WTC11 (cell line): ENCODE measurements around the gene ADGB. TPM values are rescaled to one million over a fixed set of nuclear protein-coding genes. Genes with fewer than 3 reads are reported as not detected.

Experiments used
- ATAC-seq: fragments of 200-7000 bp; cut with Tn5 transposase; 2 replicates; pipeline ENCODE4 v1.10.0; 2021; ENCODE audit warnings: mild to moderate bottlenecking, moderate library complexity
- CTCF ChIA-PET: fragments of 300-600 bp; sonication (Branson Sonifier 250); formaldehyde crosslinking; loops from one replicate; lab custom pipeline; 2021; ENCODE audit warnings: antibody characterized with exemption; lab: Charles Lee
- POLR2A ChIA-PET: fragments of 350-600 bp; sonication (Branson Sonifier 250); formaldehyde crosslinking; loops from one replicate; lab custom pipeline; 2021; ENCODE audit warnings: antibody characterized with exemption; lab: Charles Lee
- DNase-seq: peaks from one replicate; pipeline ENCODE4 v3.0.0; 2021; ENCODE audit warnings: low spot score
- H3K27ac Mint-ChIP-seq: 2 replicates; pipeline ENCODE4 v1.8.0; 2021; ENCODE audit warnings: mixed read lengths
- H3K27me3 Mint-ChIP-seq: 2 replicates; pipeline ENCODE4 v1.8.0; 2021; ENCODE audit warnings: low read depth, mild to moderate bottlenecking, moderate library complexity, mixed read lengths
- H3K36me3 Mint-ChIP-seq: 2 replicates; pipeline ENCODE4 v1.8.0; 2021; ENCODE audit warnings: mixed read lengths
- H3K4me1 Mint-ChIP-seq: 2 replicates; pipeline ENCODE4 v1.8.0; 2022; ENCODE audit warnings: mixed read lengths
- H3K4me3 Mint-ChIP-seq: 2 replicates; pipeline ENCODE4 v1.8.0; 2021; ENCODE audit warnings: mild to moderate bottlenecking, moderate library complexity, mixed read lengths
- H3K9me3 Mint-ChIP-seq: 2 replicates; pipeline ENCODE4 v1.8.0; 2021; ENCODE audit warnings: mixed read lengths
- ATF1 ChIP-seq: sonication (generic); formaldehyde crosslinking; IDR thresholded peaks from 2 replicates; pipeline ENCODE4 v1.8.1; 2023; ENCODE audit warnings: mild to moderate bottlenecking, moderate library complexity, missing genetic modification reagents
- CBFB ChIP-seq: sonication (generic); formaldehyde crosslinking; IDR thresholded peaks from 2 replicates; pipeline ENCODE4 v1.8.1; 2022; ENCODE audit warnings: mild to moderate bottlenecking, low read depth, missing genetic modification reagents
- CREB1 ChIP-seq: sonication (generic); formaldehyde crosslinking; IDR thresholded peaks from 2 replicates; pipeline ENCODE4 v1.8.0; 2023; ENCODE audit warnings: mild to moderate bottlenecking, missing genetic modification reagents
- EMX1 ChIP-seq: fragments of 250-450 bp; sonication (Bioruptor Pico); IDR thresholded peaks from 2 replicates; pipeline ENCODE4 v1.8.0; 2021; ENCODE audit warnings: mild to moderate bottlenecking
- FOXP1 ChIP-seq: sonication (generic); formaldehyde crosslinking; IDR thresholded peaks from 2 replicates; pipeline ENCODE4 v1.8.0; 2022; ENCODE audit warnings: missing genetic modification reagents, mild to moderate bottlenecking, moderate library complexity, borderline replicate concordance
- GABPB1 ChIP-seq: sonication (generic); formaldehyde crosslinking; IDR thresholded peaks from 2 replicates; pipeline ENCODE4 v1.8.1; 2023; ENCODE audit warnings: mild to moderate bottlenecking, missing genetic modification reagents
- MXD4 ChIP-seq: fragments of 250-450 bp; sonication (Bioruptor Pico); IDR thresholded peaks from 2 replicates; pipeline ENCODE4 v1.8.0; 2021; ENCODE audit warnings: mild to moderate bottlenecking, moderate library complexity, borderline replicate concordance
- ZNF138 ChIP-seq: sonication (generic); formaldehyde crosslinking; conservative IDR thresholded peaks from 2 replicates; pipeline ENCODE4 v1.8.1; 2022; ENCODE audit warnings: mild to moderate bottlenecking, moderate library complexity, missing genetic modification reagents
- ZNF232 ChIP-seq: sonication (generic); formaldehyde crosslinking; IDR thresholded peaks from 2 replicates; pipeline ENCODE4 v1.8.0; 2022; ENCODE audit warnings: mild to moderate bottlenecking, missing genetic modification reagents
- total RNA-seq: library from RNA; stranded (reverse); gene quantifications from 3 replicates; pipeline ENCODE4 v1.2.3, GENCODE V29; 2021
- TF ChIP-seq, protein P1 (sequence below): sonication (generic); formaldehyde crosslinking; IDR thresholded peaks from 2 replicates; pipeline ENCODE4 v1.8.1; 2022; ENCODE audit warnings: low read depth, missing genetic modification reagents, borderline replicate concordance
- TF ChIP-seq, protein P2 (sequence below): sonication (generic); formaldehyde crosslinking; IDR thresholded peaks from 2 replicates; pipeline ENCODE4 v1.8.1; 2023; ENCODE audit warnings: mild to moderate bottlenecking, missing genetic modification reagents
- TF ChIP-seq, protein P3 (sequence below): sonication (generic); formaldehyde crosslinking; IDR thresholded peaks from 2 replicates; pipeline ENCODE4 v1.8.1; 2023; ENCODE audit warnings: mild to moderate bottlenecking, missing genetic modification reagents, moderate library complexity
- TF ChIP-seq, protein P4 (sequence below): fragments of 250-450 bp; sonication (Bioruptor Pico); IDR thresholded peaks from 2 replicates; pipeline ENCODE4 v1.9.0; 2021; ENCODE audit warnings: mild to moderate bottlenecking
- TF ChIP-seq, protein P5 (sequence below): sonication (generic); formaldehyde crosslinking; IDR thresholded peaks from 2 replicates; pipeline ENCODE4 v1.8.0; 2022; ENCODE audit warnings: mild to moderate bottlenecking, missing genetic modification reagents

Gene ADGB
- total RNA-seq, 1 experiment from 2014 or later = not detected

DNA sequence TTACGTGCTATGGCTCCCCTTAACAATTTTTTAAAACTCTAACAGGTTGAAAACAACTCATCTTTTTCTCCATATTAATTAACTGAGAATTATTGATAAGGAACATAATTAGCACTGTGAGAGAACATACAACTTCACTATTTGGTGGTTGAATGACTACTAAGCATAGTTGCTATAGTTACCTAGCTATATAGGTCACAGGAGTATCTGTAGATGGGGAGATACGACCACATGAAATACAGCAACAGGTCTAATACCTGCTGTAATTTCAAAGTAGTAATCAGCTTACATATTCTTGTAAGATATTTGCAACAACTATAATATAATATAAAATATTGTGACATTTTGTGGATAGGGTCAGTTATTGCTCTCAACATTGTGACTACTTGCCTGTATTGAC lies 102.9 kb downstream of the ADGB start:
- peaks cover 3% of the 10 kb centered on the region; the same call in 1 of the 2 replicates for H3K4me1 Mint-ChIP-seq
- no peak overlapping the region for H3K4me3 Mint-ChIP-seq
- no peak overlapping the region for H3K27ac Mint-ChIP-seq
- TF ChIP-seq CREB1 (CRISPR knock-in tag) (no peak), FOXP1 (CRISPR knock-in tag) (no peak), ZNF232 (CRISPR knock-in tag) (no peak)
- TF ChIP-seq, protein P1, sequence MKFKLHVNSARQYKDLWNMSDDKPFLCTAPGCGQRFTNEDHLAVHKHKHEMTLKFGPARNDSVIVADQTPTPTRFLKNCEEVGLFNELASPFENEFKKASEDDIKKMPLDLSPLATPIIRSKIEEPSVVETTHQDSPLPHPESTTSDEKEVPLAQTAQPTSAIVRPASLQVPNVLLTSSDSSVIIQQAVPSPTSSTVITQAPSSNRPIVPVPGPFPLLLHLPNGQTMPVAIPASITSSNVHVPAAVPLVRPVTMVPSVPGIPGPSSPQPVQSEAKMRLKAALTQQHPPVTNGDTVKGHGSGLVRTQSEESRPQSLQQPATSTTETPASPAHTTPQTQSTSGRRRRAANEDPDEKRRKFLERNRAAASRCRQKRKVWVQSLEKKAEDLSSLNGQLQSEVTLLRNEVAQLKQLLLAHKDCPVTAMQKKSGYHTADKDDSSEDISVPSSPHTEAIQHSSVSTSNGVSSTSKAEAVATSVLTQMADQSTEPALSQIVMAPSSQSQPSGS = no peak
- TF ChIP-seq, protein P2, sequence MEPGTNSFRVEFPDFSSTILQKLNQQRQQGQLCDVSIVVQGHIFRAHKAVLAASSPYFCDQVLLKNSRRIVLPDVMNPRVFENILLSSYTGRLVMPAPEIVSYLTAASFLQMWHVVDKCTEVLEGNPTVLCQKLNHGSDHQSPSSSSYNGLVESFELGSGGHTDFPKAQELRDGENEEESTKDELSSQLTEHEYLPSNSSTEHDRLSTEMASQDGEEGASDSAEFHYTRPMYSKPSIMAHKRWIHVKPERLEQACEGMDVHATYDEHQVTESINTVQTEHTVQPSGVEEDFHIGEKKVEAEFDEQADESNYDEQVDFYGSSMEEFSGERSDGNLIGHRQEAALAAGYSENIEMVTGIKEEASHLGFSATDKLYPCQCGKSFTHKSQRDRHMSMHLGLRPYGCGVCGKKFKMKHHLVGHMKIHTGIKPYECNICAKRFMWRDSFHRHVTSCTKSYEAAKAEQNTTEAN (CRISPR knock-in tag) = no peak
- no peaks in the 10 kb centered on the region for H3K36me3 Mint-ChIP-seq
- ChIA-PET CTCF (interaction anchor here (0.9 to 1.5 kb wide), 2 partner anchors 9 to 20 kb away, joined by 3 read pairs; no protein-coding TSS in a partner anchor), POLR2A (no interaction called here)
- H3K27me3 Mint-ChIP-seq = no peaks in the 10 kb centered on the region
- no peak for DNase-seq
- no peak for ATAC-seq
- no peaks in the 10 kb centered on the region for H3K9me3 Mint-ChIP-seq

DNA sequence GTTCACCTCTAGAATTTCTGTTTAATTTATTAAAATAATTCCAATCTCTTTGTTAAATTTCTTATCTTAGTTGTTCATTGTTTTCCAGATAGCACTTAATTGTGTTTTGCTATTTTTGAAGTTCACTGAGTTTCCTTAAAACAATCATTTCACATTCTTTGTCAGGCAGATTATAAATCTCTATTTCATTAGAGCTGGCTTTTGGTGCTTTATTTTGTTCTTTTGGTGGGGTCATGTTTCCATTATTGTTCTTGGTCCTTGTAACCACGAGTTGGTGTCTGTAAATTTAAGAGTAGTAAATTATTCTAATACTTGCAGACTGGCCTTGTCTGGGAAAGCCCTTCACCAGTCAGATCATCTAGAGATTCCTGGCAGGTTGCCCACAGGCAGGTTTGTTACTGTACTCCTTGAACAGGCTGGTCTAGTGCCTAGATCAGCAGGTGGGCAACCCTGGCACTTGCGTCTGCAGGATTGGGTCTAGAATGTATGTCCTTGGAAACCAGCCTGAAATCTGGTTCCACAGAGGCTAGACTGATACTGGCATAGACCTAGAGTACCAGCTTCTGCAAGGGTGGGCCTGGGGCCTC lies 110.4 kb downstream of the ADGB start:
- no peaks in the 10 kb centered on the region for H3K9me3 Mint-ChIP-seq
- POLR2A ChIA-PET = no interaction called here

DNA sequence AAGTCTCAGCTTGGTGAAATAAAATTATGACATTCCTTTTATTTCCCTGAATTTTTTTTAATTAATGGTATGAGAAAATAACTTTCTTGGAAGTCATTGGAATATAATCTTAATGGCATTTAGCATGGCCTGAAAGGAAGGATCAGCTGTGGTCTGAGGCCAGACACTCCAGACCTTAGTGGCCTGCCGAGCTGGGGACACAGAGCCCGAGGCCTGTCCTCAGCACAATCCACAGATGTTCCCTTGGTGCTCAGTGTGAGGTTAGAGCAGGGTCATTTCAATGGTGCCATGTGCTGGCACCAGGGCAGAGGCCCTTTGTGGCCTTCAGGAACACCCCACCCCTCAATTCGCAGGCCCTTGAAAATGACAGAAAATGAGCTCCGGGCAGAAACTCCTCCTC lies 120.6 kb downstream of the ADGB start:
- Mint-ChIP-seq H3K27ac (no peak overlapping the region), H3K27me3 (no peaks in the 10 kb centered on the region)
- TF ChIP-seq, protein P3, sequence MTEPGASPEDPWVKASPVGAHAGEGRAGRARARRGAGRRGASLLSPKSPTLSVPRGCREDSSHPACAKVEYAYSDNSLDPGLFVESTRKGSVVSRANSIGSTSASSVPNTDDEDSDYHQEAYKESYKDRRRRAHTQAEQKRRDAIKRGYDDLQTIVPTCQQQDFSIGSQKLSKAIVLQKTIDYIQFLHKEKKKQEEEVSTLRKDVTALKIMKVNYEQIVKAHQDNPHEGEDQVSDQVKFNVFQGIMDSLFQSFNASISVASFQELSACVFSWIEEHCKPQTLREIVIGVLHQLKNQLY = no peak
- TF ChIP-seq ATF1 = no peak
- TF ChIP-seq ZNF138 = no peak
- TF ChIP-seq EMX1 (CRISPR knock-in tag) = no peak
- TF ChIP-seq, protein P4, sequence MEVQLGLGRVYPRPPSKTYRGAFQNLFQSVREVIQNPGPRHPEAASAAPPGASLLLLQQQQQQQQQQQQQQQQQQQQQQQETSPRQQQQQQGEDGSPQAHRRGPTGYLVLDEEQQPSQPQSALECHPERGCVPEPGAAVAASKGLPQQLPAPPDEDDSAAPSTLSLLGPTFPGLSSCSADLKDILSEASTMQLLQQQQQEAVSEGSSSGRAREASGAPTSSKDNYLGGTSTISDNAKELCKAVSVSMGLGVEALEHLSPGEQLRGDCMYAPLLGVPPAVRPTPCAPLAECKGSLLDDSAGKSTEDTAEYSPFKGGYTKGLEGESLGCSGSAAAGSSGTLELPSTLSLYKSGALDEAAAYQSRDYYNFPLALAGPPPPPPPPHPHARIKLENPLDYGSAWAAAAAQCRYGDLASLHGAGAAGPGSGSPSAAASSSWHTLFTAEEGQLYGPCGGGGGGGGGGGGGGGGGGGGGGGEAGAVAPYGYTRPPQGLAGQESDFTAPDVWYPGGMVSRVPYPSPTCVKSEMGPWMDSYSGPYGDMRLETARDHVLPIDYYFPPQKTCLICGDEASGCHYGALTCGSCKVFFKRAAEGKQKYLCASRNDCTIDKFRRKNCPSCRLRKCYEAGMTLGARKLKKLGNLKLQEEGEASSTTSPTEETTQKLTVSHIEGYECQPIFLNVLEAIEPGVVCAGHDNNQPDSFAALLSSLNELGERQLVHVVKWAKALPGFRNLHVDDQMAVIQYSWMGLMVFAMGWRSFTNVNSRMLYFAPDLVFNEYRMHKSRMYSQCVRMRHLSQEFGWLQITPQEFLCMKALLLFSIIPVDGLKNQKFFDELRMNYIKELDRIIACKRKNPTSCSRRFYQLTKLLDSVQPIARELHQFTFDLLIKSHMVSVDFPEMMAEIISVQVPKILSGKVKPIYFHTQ (CRISPR knock-in tag) = no peak
- no peak for TF ChIP-seq MXD4 (CRISPR knock-in tag)
- TF ChIP-seq GABPB1 = no peak
- TF ChIP-seq, all 79 proteins: peak for 0
- H3K36me3 Mint-ChIP-seq = no peaks in the 10 kb centered on the region
- ATAC-seq = no peak
- no peaks in the 10 kb centered on the region for H3K4me1 Mint-ChIP-seq
- H3K9me3 Mint-ChIP-seq = no peaks in the 10 kb centered on the region
- POLR2A ChIA-PET = interaction anchor here (0.6 kb wide), 1 partner anchor 630 kb away, joined by 3 read pairs; no protein-coding TSS in a partner anchor
- no peak for DNase-seq
- CTCF ChIA-PET = no interaction called here
- no peak overlapping the region for H3K4me3 Mint-ChIP-seq

More for the DNA sequence above, 110.4 kb downstream of the ADGB start:
- ATAC-seq (no peak), DNase-seq (no peak)
- Mint-ChIP-seq H3K27me3 (no peaks in the 10 kb centered on the region), H3K27ac (no peak overlapping the region), H3K4me3 (no peak overlapping the region), H3K36me3 (no peaks in the 10 kb centered on the region), H3K4me1 (no peaks in the 10 kb centered on the region)
- CTCF ChIA-PET = no interaction called here
- TF ChIP-seq, protein P5, sequence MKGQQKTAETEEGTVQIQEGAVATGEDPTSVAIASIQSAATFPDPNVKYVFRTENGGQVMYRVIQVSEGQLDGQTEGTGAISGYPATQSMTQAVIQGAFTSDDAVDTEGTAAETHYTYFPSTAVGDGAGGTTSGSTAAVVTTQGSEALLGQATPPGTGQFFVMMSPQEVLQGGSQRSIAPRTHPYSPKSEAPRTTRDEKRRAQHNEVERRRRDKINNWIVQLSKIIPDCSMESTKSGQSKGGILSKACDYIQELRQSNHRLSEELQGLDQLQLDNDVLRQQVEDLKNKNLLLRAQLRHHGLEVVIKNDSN (CRISPR knock-in tag) = no peak
- no peak for TF ChIP-seq CBFB (CRISPR knock-in tag)
